ENCODE measurements around the gene IFI6.
A peak's percentile ranks its signal among the peaks of the same experiment; 100 is the strongest.

- no peak for TF ChIP-seq MAFK (conservative IDR thresholded peaks at IDR 0.05 in 1 of 2, IDR thresholded peaks at IDR 0.05 in 1 of 2; ENCODE audit: low read length in 2 of 2)
- peak; percentile 25; the same call in 1 of the 2 replicates for TF ChIP-seq CTCF (CRISPR knock-in tag; IDR thresholded peaks at IDR 0.05)
- no peak for TF ChIP-seq TAF1 (CRISPR knock-in tag; IDR thresholded peaks at IDR 0.05)
- no peak for TF ChIP-seq TSC22D2 (CRISPR knock-in tag; IDR thresholded peaks at IDR 0.05; ENCODE audit: borderline replicate concordance)
These were observed 15.7 kb downstream of the IFI6 start for GRCh38 chr1:27656157-27656893.
